Measurements from ENCODE around the gene PTPRN2.

PTPRN2 gene

GRCh38 chr7:158117341-158118222 lies 470.0 kb downstream of the PTPRN2 start:
- DNase-seq (ENCODE audit: low read depth in 3 of 3) = no peak

- no peak for DNase-seq (ENCODE audit: low read depth in 3 of 3)
Observed at GRCh38 chr7:158116235-158116634, 471.4 kb downstream of the PTPRN2 start.

GRCh38 chr7:158114056-158114850 lies 473.4 kb downstream of the PTPRN2 start:
- DNase-seq (ENCODE audit: low read depth in 3 of 3) = no peak

GRCh38 chr7:158113321-158114025 lies 474.1 kb downstream of the PTPRN2 start:
- no peak for DNase-seq (ENCODE audit: low read depth in 3 of 3)

- no peak for DNase-seq (ENCODE audit: low read depth in 3 of 3)
Observed at GRCh38 chr7:158112571-158113320, 474.9 kb downstream of the PTPRN2 start.

- no peak for DNase-seq (ENCODE audit: low read depth in 3 of 3)
Observed at GRCh38 chr7:158111906-158112570, 475.6 kb downstream of the PTPRN2 start.

GRCh38 chr7:158111049-158111751 lies 476.4 kb downstream of the PTPRN2 start:
- DNase-seq (ENCODE audit: low read depth in 3 of 3) = no peak

- no peak for DNase-seq (ENCODE audit: low read depth in 3 of 3)
Observed at GRCh38 chr7:158110661-158111048, 477.0 kb downstream of the PTPRN2 start.

- no peak for DNase-seq (ENCODE audit: low read depth in 3 of 3)
Observed at GRCh38 chr7:158110034-158110590, 477.5 kb downstream of the PTPRN2 start.

- no peak for DNase-seq (ENCODE audit: low read depth in 3 of 3)
Observed at GRCh38 chr7:158109364-158110033, 478.1 kb downstream of the PTPRN2 start.

GRCh38 chr7:158108646-158109293 lies 478.9 kb downstream of the PTPRN2 start:
- no peak for DNase-seq (ENCODE audit: low read depth in 3 of 3)

GRCh38 chr7:158107806-158108205 lies 479.8 kb downstream of the PTPRN2 start:
- DNase-seq (ENCODE audit: low read depth in 3 of 3) = no peak

GRCh38 chr7:158106272-158106671 lies 481.4 kb downstream of the PTPRN2 start:
- DNase-seq (ENCODE audit: low read depth in 3 of 3) = no peak

GRCh38 chr7:158103378-158103777 lies 484.2 kb downstream of the PTPRN2 start:
- DNase-seq (ENCODE audit: low read depth in 3 of 3) = no peak

- DNase-seq (ENCODE audit: low read depth in 3 of 3) = no peak
Observed at GRCh38 chr7:158102897-158103296, 484.7 kb downstream of the PTPRN2 start.

- no peak for DNase-seq (ENCODE audit: low read depth in 3 of 3)
Observed at GRCh38 chr7:158101821-158102450, 485.7 kb downstream of the PTPRN2 start.

GRCh38 chr7:158098125-158099030 lies 489.2 kb downstream of the PTPRN2 start:
- DNase-seq (ENCODE audit: low read depth in 3 of 3) = no peak
